IPS DF 4.7 (cell line): ENCODE results near the gene GREB1L.
"Not testable (repeated sequence)": the region's sequence is repeated elsewhere in the genome, so short reads cannot be mapped to it uniquely, and the experiment has no call there.

Experiments used
- DNase-seq: peaks from one replicate; pipeline ENCODE4 v3.0.0-alpha.2; 2013; ENCODE audit warnings: low spot score; ENCODE audit errors: extremely low read depth

GREB1L gene

DNA sequence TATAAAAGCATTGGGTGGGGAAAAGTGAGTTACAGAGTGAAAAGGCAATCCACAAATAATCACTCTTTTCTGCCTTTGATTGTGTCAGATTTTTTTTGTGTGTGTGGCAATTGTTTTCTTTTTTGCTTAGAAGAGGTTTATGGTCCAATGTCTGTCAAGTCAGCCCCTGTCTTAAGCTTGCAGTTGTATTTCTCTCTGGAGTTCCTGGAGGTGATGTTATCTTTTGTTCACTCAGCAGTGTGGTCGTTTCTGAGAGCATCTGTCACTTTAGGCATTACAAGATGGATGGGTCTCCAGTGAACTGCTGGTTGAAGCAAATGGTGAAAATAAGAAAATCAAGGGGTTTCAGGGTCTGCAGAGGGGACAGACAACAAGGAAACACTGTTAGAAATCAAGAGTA lies 121.3 kb downstream of the GREB1L start:
- DNase-seq, result no peak

DNA sequence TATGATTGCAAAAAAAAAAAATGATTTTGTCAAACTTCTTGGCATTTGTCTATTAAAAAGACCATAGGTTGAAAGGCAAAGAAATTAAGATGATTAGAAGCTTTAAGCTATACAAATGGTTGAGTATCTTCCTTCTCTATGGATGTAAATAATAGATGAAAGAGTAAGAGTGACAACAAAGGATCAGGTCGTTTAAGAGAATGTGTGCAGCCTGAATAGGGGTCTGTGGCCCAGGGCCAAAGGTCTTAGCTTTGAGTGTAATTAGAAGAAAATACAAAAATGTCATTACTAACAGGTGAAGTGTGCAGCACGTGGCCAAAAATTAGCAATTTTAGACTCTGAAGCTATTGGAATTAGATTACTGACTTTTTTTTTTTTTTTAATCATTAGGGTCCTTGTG lies 122.4 kb downstream of the GREB1L start:
- no peak for DNase-seq

DNA sequence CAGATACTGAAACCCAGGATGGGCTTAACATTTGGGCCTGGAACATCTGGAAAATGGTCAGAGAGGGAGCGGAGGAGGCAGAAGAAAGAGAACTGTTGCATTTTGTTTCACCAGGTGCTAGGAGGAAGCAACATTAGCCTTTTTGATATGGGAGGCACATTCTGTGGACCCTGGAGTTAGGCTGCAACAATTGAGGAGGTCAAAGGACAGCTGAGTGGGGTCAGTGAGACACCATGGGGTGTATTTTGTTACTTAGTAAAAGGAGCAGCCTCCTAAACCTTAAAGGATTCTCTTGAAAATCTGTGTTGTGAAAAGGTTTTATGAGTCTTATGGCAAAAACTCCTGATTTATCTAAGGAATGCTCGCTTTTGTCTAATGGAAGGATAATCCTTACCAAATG lies 124.9 kb downstream of the GREB1L start:
- DNase-seq, result no peak

DNA sequence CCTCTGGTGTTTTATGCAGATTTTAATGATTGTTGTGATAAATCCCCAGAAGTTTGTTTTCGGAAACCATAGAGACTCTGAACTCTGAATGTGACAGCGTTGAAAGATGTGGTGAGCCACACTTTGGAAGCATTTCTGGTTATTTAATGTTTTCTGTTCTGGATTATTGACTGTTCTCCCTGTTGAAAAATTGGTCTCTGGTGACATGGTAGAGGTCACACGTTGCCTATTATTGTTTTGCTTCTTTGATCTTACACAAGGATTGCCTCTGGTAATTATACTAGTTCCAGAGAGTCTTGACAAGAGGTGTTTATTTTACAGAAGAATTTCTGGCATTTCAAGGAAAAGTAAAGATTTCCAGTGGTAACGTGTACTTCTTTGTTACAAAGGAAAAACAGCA lies 127.1 kb downstream of the GREB1L start:
- DNase-seq, result no peak

DNA sequence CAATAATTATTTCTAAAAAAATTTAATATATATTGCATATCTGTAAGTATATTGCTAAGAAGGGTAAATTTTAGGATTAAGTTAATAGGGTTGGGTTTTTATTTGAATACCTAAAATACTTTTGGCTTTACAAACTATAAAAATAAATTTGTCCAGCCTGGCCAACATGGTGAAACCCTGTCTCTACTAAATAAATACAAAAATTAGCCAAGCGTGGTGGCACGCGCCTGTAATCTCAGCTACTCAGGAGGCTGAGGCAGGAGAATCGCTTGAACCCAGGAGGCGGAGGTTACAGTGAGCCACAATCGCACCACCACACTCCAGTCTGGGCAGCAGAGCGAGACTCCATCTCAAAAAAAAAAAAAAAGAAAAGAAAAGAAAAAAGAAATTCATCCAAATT lies 127.6 kb downstream of the GREB1L start:
- not testable (repeated sequence) for DNase-seq

DNA sequence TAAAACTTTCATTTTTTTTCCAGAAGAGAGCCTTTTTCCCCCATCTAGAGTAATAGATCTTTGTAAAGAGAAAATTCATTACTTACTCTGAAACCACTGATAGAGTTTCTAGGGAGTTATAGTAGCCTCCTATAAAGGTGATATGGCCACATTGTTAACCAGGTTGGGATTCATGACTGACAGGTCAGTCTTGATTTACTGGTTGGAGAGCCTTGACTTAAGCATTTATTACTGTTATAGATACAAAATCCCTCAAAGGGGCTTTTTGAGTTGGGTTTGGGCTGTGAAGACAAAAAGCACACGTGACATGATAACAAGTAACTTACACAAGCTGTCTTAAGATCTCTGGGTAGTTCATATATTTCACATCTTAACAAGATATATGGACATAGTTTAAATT lies 141.0 kb downstream of the GREB1L start:
- no peak for DNase-seq

DNA sequence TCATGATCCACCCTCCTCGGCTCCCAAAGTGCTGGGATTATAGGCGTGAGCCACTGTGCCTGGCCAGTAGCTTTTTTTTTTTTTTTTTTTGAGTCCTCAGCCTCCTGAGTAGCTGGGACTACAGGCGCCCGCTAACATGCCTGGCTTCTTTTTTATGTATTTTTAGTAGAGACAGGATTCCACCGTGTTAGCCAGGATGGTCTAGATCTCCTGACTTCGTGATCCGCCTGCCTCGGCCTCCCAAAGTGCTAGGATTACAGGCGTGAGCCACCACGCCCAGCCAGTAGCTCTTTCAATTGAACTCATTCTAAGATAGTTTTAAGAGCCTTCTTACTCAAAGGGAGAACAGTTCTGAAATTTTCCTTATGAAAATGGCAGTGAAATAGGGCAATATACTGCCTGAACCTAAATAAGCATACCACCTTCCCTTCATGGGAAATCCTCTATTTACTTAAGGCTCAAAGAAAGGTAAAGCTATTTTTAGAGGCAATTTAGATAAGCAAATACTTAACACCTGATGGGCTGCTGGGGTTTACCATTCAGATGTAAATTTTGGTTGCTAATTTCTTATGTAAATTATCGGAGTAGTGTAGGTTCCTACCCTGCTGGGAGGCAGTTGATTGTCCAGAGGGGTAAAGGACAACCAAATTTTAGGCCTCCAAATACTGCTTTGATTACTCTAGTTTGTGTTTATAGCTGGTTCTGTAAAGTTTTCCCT lies 144.7 kb downstream of the GREB1L start:
- DNase-seq, result peak; percentile 51

DNA sequence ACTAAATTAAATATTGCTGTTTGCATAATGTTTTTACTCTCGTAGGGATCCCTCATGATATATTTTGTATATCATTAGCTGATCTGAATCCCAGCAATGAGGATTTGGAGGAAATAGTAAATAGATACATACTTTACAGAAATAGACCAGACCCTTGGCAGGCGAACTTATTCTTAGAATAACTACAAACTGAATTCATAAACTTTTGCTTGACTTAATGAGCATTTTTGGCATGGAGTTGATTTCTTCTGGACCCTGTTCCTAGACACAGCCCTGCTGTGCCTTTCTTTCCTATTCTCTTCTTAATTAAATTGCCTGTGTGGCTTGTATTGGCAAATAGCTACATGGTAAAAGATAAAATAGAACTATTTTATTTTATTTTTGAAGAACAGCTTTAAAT lies 145.9 kb downstream of the GREB1L start:
- no peak for DNase-seq

DNA sequence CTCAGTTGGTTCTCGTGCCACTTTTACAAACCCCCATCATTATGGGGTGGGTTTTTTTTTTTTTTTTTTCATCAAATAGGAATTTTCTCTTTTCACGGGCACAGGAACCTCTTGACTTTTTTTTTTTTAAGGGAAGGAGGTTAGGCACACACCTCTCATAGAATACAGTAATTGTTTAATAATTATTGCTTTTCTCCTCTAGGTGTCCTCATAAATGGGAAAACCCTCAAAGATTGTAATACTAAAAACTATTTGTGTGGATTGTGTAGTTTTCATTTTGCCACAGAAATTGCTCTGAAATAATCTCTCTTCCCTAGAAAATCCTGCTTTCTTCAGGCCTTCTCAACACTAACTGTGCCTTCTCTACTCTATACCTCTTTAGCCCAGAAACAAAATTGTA lies 147.3 kb downstream of the GREB1L start:
- no peak for DNase-seq

DNA sequence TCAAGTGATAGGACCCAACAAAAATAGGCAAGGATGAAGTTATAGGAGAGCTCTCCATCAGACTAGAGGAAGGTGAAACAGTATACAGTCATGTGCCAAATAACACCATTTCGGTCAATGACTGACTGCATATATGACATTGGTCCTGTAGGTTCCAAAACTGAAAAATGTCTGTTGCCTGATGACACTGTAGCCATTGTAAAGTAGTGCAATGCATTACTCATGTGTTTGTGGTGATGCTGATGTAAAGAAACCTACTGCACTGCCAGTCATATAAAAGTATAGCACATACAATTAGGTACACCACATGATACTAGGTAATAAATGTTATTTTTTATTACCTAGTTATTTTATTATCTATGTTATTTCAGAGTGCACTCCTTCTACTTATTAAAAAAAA lies 147.9 kb downstream of the GREB1L start:
- no peak for DNase-seq

DNA sequence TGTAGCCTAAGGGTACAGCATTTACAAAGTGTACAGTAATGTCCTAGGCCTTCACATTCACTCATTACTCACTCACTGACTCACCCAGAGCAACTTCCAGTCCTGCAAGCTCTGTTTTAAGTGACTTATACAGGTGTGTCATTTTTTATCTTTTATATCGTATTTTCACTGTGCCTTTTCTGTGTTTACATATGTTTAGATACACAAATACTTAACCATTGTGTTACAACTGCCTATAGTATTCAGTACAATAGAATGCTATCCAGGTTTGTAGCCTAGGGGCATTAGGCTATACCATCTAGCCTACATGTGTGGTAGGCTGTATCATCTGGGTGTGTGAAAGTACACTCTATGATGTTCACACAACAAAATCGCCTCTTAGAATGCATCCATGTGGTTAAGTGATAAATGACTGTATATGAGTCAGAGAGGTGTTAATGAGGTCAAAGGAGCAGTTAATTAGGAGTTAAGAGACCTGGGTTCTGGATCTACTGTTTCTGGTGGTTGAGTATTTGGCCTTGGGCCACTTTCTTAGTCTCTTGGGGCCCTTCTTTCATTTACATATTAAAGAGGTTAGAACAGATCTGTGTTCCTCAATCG lies 149.1 kb downstream of the GREB1L start:
- DNase-seq, result no peak

DNA sequence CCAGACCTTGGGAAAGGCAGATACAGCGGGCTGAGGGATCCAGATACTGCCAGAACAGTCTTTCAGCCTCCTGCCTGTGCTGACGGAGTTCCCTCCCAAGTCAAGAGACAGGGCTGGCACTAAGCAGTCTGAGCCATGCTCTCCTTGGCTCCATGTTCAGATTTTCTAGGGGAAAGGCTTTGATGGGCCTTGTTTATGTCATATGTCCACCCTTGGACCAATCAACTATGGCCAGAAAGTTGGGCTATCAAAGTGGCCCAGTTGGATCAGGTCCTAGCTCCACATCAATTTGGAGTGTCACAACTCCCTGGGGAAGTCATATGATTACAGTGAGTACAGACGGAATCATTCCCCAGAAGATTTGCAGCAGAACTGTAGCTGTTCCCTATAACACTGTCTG lies 152.0 kb downstream of the GREB1L start:
- no peak for DNase-seq

DNA sequence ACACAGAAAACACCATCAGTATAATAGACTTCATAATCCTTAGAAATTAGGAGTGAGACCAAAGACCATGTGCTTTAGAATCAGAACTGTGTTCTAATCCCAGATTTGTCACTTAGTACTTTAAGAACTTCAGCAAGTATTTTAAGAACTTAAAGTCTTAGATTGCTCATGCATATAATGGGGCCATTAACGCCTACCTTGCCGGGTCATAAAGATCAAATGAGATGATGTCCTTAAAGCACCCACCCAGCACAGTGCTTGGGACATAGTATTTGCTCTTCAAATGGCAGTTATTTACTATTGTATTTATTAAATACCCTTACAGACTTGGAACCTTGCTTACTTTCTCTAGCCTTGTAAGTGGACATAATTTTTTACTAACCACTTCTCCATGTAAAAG lies 156.1 kb downstream of the GREB1L start:
- no peak for DNase-seq

DNA sequence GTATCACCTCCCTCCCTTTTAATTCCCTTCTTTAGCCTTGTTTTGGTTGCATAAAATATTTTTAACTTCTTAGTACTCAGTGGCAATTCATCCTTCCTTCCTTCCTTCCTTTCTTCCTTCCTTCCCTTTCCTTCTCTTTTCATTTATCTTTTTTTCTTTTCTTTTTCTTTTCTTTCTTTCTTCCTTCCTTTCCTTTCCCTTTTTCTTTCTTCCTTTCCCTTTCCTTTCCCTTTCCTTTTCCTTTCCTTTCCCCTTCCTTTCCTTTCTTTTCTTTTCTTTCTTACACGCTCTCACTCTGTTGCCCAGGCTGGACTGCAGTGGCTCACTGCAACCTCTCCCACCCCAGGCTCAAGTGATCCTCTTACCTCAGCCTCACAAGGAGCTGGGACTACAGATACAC lies 160.2 kb downstream of the GREB1L start:
- no peak for DNase-seq

DNA sequence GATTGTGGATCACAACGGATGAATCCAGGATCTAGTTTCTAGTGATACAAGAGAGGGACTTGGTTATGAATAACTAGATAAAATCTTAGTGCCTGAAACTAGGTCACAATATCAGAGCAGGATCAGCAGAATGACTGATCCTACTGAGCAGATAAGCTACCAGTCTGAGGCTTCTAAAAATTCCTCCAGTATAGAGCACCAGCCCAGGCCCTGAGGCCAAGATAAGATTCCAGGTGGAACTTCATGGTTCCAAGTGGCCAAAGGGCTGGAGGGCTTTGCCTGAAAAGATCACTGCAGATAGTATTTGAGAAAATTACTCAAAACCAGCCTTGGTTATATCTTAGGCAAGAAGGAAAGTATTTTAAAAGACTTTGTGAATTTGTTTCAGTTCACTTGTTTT lies 162.4 kb downstream of the GREB1L start:
- no peak for DNase-seq

DNA sequence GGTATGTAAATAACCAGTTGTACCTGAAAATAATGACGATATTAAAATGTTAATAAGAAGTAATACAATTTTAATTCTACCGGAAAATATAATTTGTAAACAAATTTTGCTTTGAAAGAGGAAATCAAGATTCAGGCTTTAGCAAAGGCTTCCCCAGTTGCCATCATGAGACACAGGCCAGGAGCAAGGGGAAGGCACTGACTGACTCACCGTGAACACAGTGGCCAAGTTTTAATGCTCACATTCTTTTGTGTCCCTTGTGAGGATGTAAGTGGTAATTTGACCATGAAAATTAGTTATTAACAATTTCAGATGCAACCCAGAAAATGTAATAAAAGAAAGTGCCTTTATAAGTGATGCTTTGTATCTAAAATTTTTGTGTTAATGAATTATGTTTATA lies 164.1 kb downstream of the GREB1L start:
- DNase-seq, result no peak

DNA sequence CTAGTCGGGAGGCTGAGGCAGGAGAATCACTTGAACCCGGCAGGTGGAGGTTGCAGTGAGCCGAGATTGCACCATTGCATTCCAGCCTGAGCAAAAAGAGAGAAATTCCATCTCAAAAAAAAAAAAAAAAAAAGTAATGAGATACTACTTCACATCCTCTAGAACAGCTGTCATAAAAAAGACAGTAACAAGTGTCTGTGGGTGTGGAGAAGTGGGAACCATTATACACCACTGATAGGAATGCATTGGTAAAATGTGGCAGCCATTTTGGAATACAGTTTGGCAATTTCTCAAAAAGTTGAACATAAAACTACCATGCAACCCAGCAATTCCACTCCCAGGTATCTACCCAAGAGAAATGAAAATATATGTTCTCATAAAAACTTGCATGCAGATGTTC lies 166.6 kb downstream of the GREB1L start:
- no peak for DNase-seq

DNA sequence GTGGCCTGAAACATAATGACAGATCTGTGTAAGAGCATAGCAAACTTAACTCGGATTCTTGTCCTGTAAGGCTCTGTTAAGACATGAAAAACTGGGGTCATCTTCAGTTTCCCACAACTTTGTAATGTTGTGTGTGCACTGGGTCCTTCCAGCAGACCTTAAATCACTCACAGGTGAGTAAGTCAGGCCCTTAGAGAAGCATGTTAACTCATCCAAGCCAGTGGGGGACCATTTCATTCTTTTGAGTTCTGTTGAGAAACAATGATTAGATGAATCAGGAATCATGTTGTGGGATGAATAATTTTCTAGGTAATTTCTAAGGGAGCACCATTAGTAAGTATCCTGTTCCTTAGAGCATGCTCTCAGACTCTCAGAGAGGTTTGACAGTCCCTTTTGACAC lies 191.4 kb downstream of the GREB1L start:
- DNase-seq, result no peak

DNA sequence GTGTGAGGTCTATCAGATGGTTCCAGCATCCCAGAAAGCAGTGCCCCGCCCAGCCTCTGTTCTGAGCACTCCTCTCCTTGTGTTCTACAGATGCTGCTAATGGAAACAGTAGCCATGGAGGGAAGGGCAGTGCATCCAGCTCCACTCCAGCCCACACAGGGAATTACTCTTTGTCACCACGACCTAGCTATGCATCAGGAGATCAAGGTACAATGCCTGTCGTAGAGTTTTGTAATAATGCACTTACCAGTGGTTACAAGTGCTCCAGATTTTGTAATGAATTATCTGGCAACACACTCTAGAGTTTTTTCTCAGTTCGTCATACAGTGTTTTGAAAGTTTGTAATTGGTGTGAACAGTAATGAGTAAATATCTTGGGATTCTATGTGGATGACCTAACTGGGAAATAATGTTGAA lies 197.4 kb downstream of the GREB1L start:
- DNase-seq, result no peak

DNA sequence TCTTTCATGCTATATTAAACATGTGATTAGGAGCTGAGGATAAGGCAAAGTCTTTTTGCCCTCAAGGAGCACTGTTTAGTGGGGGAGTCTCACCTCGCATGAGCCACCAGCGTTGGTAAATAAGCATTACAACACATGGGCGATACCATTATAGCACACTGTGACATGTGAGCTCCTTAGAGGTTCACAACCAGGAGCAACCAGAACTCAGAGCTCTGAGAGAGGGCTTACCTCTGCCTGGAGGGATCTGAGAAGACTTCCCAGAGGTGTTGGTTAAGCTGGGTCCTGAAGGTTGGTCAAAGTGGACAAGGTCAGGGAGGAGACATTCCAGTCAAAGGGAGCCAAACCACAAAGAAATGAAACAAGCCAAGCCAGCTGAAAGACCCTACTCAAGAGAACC lies 199.6 kb downstream of the GREB1L start:
- DNase-seq, result no peak

DNA sequence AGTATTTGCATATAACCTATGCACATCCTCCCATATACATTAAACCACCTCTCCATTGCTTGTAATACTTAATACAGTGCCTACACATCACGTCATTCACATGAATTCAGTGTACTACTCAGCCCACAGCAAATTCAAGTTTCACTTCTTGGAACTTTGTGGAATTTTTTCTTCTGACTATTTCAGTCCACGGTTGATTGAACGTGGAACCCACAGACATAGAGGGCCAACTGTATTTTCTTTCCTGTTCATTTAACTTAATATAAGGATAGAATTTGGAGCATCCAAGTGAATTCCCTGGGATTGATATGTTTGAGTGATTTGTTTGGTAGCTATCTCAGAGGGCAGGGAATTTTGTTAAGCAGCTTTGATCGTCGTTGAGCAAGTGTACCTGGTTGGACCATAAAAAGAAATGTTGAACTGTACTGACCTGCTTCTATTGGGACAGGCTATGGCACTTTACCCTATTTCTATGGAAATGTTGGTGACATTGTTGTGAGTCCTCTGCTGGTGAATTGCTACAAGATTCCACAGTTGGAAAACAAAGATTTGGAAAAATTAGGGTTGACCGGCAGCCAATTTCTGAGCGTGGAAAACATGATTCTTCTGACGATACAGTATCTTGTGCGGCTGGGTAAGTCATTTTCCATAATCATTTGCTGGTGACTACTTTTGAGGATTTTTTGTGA lies 201.9 kb downstream of the GREB1L start:
- no peak for DNase-seq

DNA sequence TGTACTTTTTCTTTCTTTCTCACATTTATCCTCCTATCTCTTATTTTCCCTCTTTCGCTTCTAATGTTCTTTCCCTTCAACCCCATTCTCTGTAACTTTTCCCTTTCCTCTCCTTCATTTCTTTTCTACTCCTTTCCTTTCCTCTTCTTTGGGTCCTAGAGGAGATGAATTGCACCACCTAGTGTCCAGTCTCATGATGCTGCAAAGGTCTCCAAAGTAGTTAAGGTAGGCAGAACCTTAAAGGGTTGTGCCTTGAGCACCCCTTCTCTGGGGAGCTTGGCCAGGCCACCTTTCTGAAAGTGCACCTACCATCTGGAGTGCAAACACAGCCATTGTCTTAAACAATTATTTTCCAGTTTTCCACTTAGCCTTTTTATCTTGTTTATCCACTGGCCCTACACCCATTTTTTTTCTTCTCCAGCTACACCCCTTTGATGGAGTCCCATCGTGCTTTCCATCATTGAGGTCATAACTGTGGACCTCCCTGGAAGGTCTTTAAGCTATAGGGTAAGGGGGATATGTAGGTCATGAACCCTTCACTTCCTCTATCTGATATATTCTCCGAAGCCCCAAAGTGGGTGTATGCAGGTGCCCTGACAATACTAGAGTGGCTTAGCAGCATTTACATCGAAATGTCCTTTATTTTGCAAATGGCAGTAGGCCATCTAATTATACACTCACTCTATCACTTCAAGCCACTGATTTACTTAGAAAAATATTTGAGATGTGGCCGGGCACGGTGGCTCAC lies 202.6 kb downstream of the GREB1L start:
- DNase-seq, result peak; percentile 41
